GM12878 (cell line): ENCODE measurements around the gene LRRC19. TPM values are rescaled to one million over a fixed set of nuclear protein-coding genes. Genes with fewer than 3 reads are reported as not detected.
A peak's percentile ranks its signal among the peaks of the same experiment; 100 is the strongest.

ENCODE experiments used
- ATAC-seq: fragments of 200-7000 bp; cut with Tn5 transposase; 3 replicates; pipeline ENCODE4 v1.9.1; 2020; ENCODE audit warnings: mild to moderate bottlenecking, moderate library complexity
- BruUV-seq: library from RNA; stranded (reverse); fragments of 400-500 nt; replicated peaks from 2 replicates; lab custom pipeline; 2021; lab: Mats Ljungman, UMichigan
- CTCF ChIA-PET: fragments of 300-600 bp; sonication (Branson Sonifier 250); formaldehyde crosslinking; extraction: SDS; loops from one replicate; lab custom pipeline; 2021; ENCODE audit warnings: inconsistent platforms; lab: Yijun Ruan, JAX
- POLR2A ChIA-PET: fragments of 350-600 bp; formaldehyde crosslinking; extraction: SDS; loops from one replicate; lab custom pipeline; 2021; ENCODE audit warnings: inconsistent platforms; lab: Charles Lee
- RAD21 ChIA-PET: fragments of 300-600 bp; sonication (Branson Sonifier 250); formaldehyde crosslinking; loops from one replicate; lab custom pipeline; 2023; ENCODE audit warnings: antibody characterized with exemption; ENCODE audit not compliant: unreplicated experiment; lab: Charles Lee
- SMC1A ChIA-PET: fragments of 300-600 bp; sonication (Branson Sonifier 250); formaldehyde crosslinking; loops from one replicate; lab custom pipeline; 2023; ENCODE audit not compliant: unreplicated experiment, uncharacterized antibody; lab: Charles Lee
- DNase-seq: peaks from one replicate; pipeline ENCODE4 v3.0.0-alpha.2; 2011; ENCODE audit warnings: low read depth, low spot score
- FAIRE-seq: peaks from 3 replicates; lab custom pipeline; 2011; peaks lifted over from hg19 to GRCh38; lab: Jason Lieb, UNC
- H2AFZ ChIP-seq: 2 replicates; pipeline ENCODE4 v1.6.0; 2011; ENCODE audit warnings: low read depth, low read length, control low read depth; ENCODE audit not compliant: control insufficient read depth
- H3K27ac ChIP-seq: 2 replicates; pipeline ENCODE4 v1.5.1; 2011; ENCODE audit warnings: control low read depth; ENCODE audit not compliant: control insufficient read depth, insufficient read depth
- H3K27me3 ChIP-seq, 2 experiments: replicated peaks in 1 of 2; 2 replicates each; pipeline versions ENCODE4 v1.6.0 to v1.6.1; 2011; ENCODE audit warnings: low read length in 1 of 2; ENCODE audit not compliant: control insufficient read depth in 2 of 2, insufficient read depth in 2 of 2
- H3K36me3 ChIP-seq, 2 experiments: 2 replicates each; pipeline ENCODE4 v1.5.1; 2011; ENCODE audit warnings: low read length in 1 of 2; ENCODE audit not compliant: control insufficient read depth in 2 of 2, insufficient read depth in 2 of 2
- H3K4me1 ChIP-seq: 2 replicates; pipeline ENCODE4 v1.6.1; 2011; ENCODE audit warnings: mild to moderate bottlenecking, low read length, moderate library complexity, mixed read lengths; ENCODE audit not compliant: control insufficient read depth, insufficient read depth
- H3K4me2 ChIP-seq: 2 replicates; pipeline ENCODE4 v1.6.0; 2011; ENCODE audit warnings: control low read depth; ENCODE audit not compliant: control insufficient read depth, insufficient read depth
- H3K4me3 ChIP-seq: fragments of 200-600 bp; sonication (generic); 2 replicates; pipeline ENCODE4 v1.5.1; 2016
- H3K79me2 ChIP-seq: 2 replicates; pipeline ENCODE4 v1.6.0; 2011; ENCODE audit warnings: low read length; ENCODE audit not compliant: control insufficient read depth, insufficient read depth
- H3K9ac ChIP-seq: 2 replicates; pipeline ENCODE4 v1.8.0; 2011; ENCODE audit warnings: low read length, control low read depth, mixed read lengths; ENCODE audit not compliant: control insufficient read depth, insufficient read depth
- H3K9me3 ChIP-seq: replicated peaks from 3 replicates; pipeline ENCODE4 v1.5.1; 2011; ENCODE audit warnings: mild to moderate bottlenecking, low read length; ENCODE audit not compliant: control insufficient read depth, insufficient read depth
- H4K20me1 ChIP-seq: 2 replicates; pipeline ENCODE4 v1.6.0; 2011; ENCODE audit not compliant: control insufficient read depth, insufficient read depth
- BMI1 ChIP-seq: fragments of 450-650 bp; IDR thresholded peaks from 2 replicates; pipeline ENCODE4 v1.6.1; 2016; ENCODE audit warnings: mild to moderate bottlenecking, moderate library complexity, borderline replicate concordance
- E4F1 ChIP-seq: fragments of 450-650 bp; IDR thresholded peaks from 2 replicates; pipeline ENCODE4 v1.6.1; 2018; ENCODE audit warnings: borderline replicate concordance, mild to moderate bottlenecking; ENCODE audit not compliant: partially characterized antibody
- IRF3 ChIP-seq: fragments of 450-650 bp; IDR thresholded peaks from 2 replicates; pipeline ENCODE4 v1.6.1; 2014; ENCODE audit warnings: mild to moderate bottlenecking
- IRF5 ChIP-seq: fragments of 450-650 bp; IDR thresholded peaks from 2 replicates; pipeline ENCODE4 v1.6.1; 2017; ENCODE audit warnings: borderline replicate concordance
- NBN ChIP-seq: fragments of 450-650 bp; IDR thresholded peaks from 2 replicates; pipeline ENCODE4 v1.6.1; 2016
- PBX3 ChIP-seq: IDR thresholded peaks from 2 replicates; pipeline ENCODE4 v1.6.1; 2011; ENCODE audit warnings: mild to moderate bottlenecking, low read depth, low read length, moderate library complexity; ENCODE audit not compliant: insufficient replicate concordance
- PML ChIP-seq: IDR thresholded peaks from 2 replicates; pipeline ENCODE4 v1.6.1; 2012; ENCODE audit warnings: low read length, inconsistent platforms
- RAD51 ChIP-seq: fragments of 450-650 bp; IDR thresholded peaks from 2 replicates; pipeline ENCODE4 v1.6.1; 2016; ENCODE audit warnings: moderate library complexity, mild to moderate bottlenecking, inconsistent platforms
- RFX5 ChIP-seq: IDR thresholded peaks from 2 replicates; pipeline ENCODE4 v1.6.1; 2011; ENCODE audit warnings: low read depth, low read length, improper control_type of control experiment
- SMARCA5 ChIP-seq: fragments of 450-650 bp; IDR thresholded peaks from 2 replicates; pipeline ENCODE4 v1.6.1; 2017; ENCODE audit warnings: mild to moderate bottlenecking
- TCF3 ChIP-seq: IDR thresholded peaks from 2 replicates; pipeline ENCODE4 v1.6.1; 2012; ENCODE audit warnings: low read depth, mild to moderate bottlenecking, low read length, borderline replicate concordance; ENCODE audit not compliant: insufficient read depth
- YY1 ChIP-seq: IDR thresholded peaks from 2 replicates; pipeline ENCODE4 v1.6.1; 2011; ENCODE audit warnings: low read depth, mild to moderate bottlenecking, low read length
- ZBTB4 ChIP-seq: fragments of 450-650 bp; formaldehyde crosslinking; IDR thresholded peaks from 2 replicates; pipeline ENCODE4 v1.4.0; 2022; ENCODE audit warnings: mild to moderate bottlenecking, moderate library complexity
- WGBS: methylation state at CpG from one replicate; pipeline ENCODE4 v1.1.6; 2016; ENCODE audit warnings: low lambda C conversion rate; ENCODE audit not compliant: insufficient replicate concordance, insufficient coverage; ENCODE audit errors: missing lambda C conversion rate; 5-methylcytosine and 5-hydroxymethylcytosine counted together
- in situ Hi-C: fragments of 300-500 bp; cut with MboI; formaldehyde crosslinking; loops from 9 replicates; pipeline ENCODE4 v1.14.3; 2018; ENCODE audit warnings: mixed read lengths
- intact Hi-C: fragments of 100-400 bp; cut with micrococcal nuclease; formaldehyde crosslinking; loops from one replicate; pipeline ENCODE4 v1.14.2; 2022; ENCODE audit not compliant: unreplicated experiment
- polyA plus RNA-seq, 11 experiments: library from polyadenylated mRNA; depleted of rRNA in 4 of 11; unstranded in 6 of 11; stranded (reverse) in 5 of 11; fragments of >200 nt; fragmentation: Nextera tagmentation in 4 of 11; fragmentation: Illumina TruSeq in 1 of 11; extraction: Ambion mirVana in 4 of 11; extraction: Trizol in 1 of 11; gene quantifications; 1 replicate in 1 of 11; 2 replicates in 10 of 11; pipeline versions ENCODE4 v1.2.1 to v1.2.3, GENCODE V29; 2011 to 2016; ENCODE audit warnings: inconsistent platforms in 2 of 11, missing spikeins in 2 of 11, low read depth in 1 of 11
- total RNA-seq, 4 experiments: library from RNA; depleted of rRNA in 3 of 4; stranded (reverse); fragments of >200 nt in 3 of 4; fragmentation: Illumina TruSeq in 1 of 4; extraction: Trizol in 1 of 4; gene quantifications; 2 replicates each; pipeline versions ENCODE4 v1.2.1 to v1.2.3, GENCODE V29; 2013 to 2021

The LRRC19 gene
- total and polyA plus RNA-seq, 10 of the 15 experiments (the other 5 are each of a cell fraction or from before 2014, with no cell fraction given): 0.02 to 0.20 (median 0.08) TPM; not detected in 6

GRCh38 chr9:26945591-26945990 lies 59.9 kb downstream of the LRRC19 start:
- Histone ChIP-seq H3K4me3 (peak overlapping the region; percentile 89), H3K4me1 (no peaks in the 10 kb centered on the region), H3K27me3 (no peaks in the 10 kb centered on the region), H3K4me2 (peak overlapping the region; percentile 87), H2AFZ (no peak overlapping the region), H3K9me3 (no peaks in the 10 kb centered on the region), H3K36me3 (0 out of 4 replicates have a peak, but pooled peaks cover 0 to 2% of the 10 kb centered on the region in 2 experiments), H3K9ac (peak overlapping the region; percentile 96), H3K27ac (peak overlapping the region; percentile 98), H4K20me1 (no peaks in the 10 kb centered on the region), H3K79me2 (peaks cover 62% of the 10 kb centered on the region)
- ATAC-seq: no peak
- ChIA-PET RAD21 (interaction anchor here (1.0 kb wide), 1 partner anchor 10 kb away, joined by 3 read pairs; the partner anchor contains the start of gene IFT74), SMC1A (interaction anchor here (0.8 to 4.6 kb wide), 2 partner anchors 10 kb away, joined by 3 to 24 read pairs; partner anchors contain the start of gene IFT74), POLR2A (interaction anchor here (0.6 to 3.0 kb wide), 3 partner anchors 10 to 53 kb away, joined by 3 to 25 read pairs (median 5); partner anchors contain the start of gene IFT74), CTCF (interaction anchor here (1.0 to 1.2 kb wide), 2 partner anchors 9 to 54 kb away, joined by 3 to 5 read pairs; partner anchors contain the start of gene CAAP1)
- in situ Hi-C loops (no loop called here), intact Hi-C loops (loop anchor here (10.0 kb wide), 1 partner anchor 201 kb away; no protein-coding TSS in a partner anchor)
- DNase-seq: no peak
- no TSS peak for BruUV-seq
- no peak for FAIRE-seq
- 2% methylated on average over 2 of the region's 2 CpGs for WGBS
- TF ChIP-seq RFX5: no peak
- TF ChIP-seq ZBTB4 (CRISPR knock-in tag): no peak
- TF ChIP-seq TCF3: no peak
- TF ChIP-seq SMARCA5: no peak
- no peak for TF ChIP-seq IRF3
- TF ChIP-seq PML: no peak
- no peak for TF ChIP-seq E4F1
- TF ChIP-seq NBN: no peak
- no peak for TF ChIP-seq YY1
- TF ChIP-seq BMI1: no peak
- no peak for TF ChIP-seq IRF5
- no peak for TF ChIP-seq PBX3
- no peak for TF ChIP-seq RAD51
